CD14-positive monocyte (primary cell): ENCODE results near the gene HCRTR1. TPM values are rescaled to one million over a fixed set of nuclear protein-coding genes. Genes with fewer than 3 reads are reported as not detected.

Experiments used
- DNase-seq, 3 donors: peaks; one replicate each; pipeline ENCODE4 v3.0.0-alpha.2; 2011 to 2022
- H2AFZ ChIP-seq: 2 replicates; pipeline ENCODE4 v1.6.0; 2012; ENCODE audit warnings: mild to moderate bottlenecking, low read depth, low read length, inconsistent platforms; ENCODE audit not compliant: insufficient read depth, poor library complexity, severe bottlenecking
- H3K27ac ChIP-seq, 2 donors: 1 replicate in 1 of 2; 2 replicates in 1 of 2; pipeline ENCODE4 v1.5.1; 2012 to 2013; ENCODE audit warnings: low read length in 2 of 2, control low read depth in 1 of 2, inconsistent platforms in 1 of 2, low read depth in 1 of 2, mild to moderate bottlenecking in 1 of 2
- H3K27me3 ChIP-seq, 2 donors: one replicate each; pipeline versions ENCODE4 v1.6.0 to v1.6.1; 2011 to 2013; ENCODE audit warnings: low read length in 2 of 2; ENCODE audit not compliant: control insufficient read depth in 2 of 2, insufficient read depth in 2 of 2
- H3K36me3 ChIP-seq, 2 donors: replicated peaks in 1 of 2; 1 replicate in 1 of 2; 2 replicates in 1 of 2; pipeline versions ENCODE4 v1.5.1 to v1.6.1; 2012 to 2013; ENCODE audit warnings: low read length in 2 of 2, control low read depth in 1 of 2, inconsistent platforms in 1 of 2, mild to moderate bottlenecking in 1 of 2; ENCODE audit not compliant: insufficient read depth in 2 of 2, control insufficient read depth in 1 of 2
- H3K4me1 ChIP-seq, 2 donors: 1 replicate in 1 of 2; 2 replicates in 1 of 2; pipeline versions ENCODE4 v1.5.1 to v1.6.1; 2012 to 2013; ENCODE audit warnings: low read length in 2 of 2, control low read depth in 1 of 2, inconsistent platforms in 1 of 2, mild to moderate bottlenecking in 1 of 2, moderate library complexity in 1 of 2; ENCODE audit not compliant: insufficient read depth in 2 of 2, control insufficient read depth in 1 of 2
- H3K4me2 ChIP-seq: replicated peaks from 2 replicates; pipeline ENCODE3; 2012; ENCODE audit warnings: low read length, moderate library complexity, mild to moderate bottlenecking; ENCODE audit not compliant: poor library complexity, severe bottlenecking; ENCODE audit errors: extremely low read depth
- H3K4me3 ChIP-seq, 3 experiments: fragments of 200-600 bp in 1 of 3; sonication (generic) in 1 of 3; replicated peaks in 1 of 3; 1 replicate in 2 of 3; 2 replicates in 1 of 3; pipeline ENCODE4 v1.5.1; 2011 to 2013; ENCODE audit warnings: low read length in 3 of 3, mild to moderate bottlenecking in 3 of 3, control low read depth in 2 of 3, low read depth in 2 of 3, inconsistent platforms in 1 of 3, moderate library complexity in 1 of 3
- H3K79me2 ChIP-seq: 2 replicates; pipeline ENCODE4 v1.6.0; 2012; ENCODE audit warnings: mild to moderate bottlenecking, control low read depth, inconsistent platforms, low read length, moderate library complexity; ENCODE audit not compliant: insufficient read depth
- H3K9ac ChIP-seq: 2 replicates; pipeline ENCODE4 v1.6.0; 2017; ENCODE audit warnings: low read length, mild to moderate bottlenecking; ENCODE audit not compliant: insufficient read depth, poor library complexity, severe bottlenecking
- H3K9me3 ChIP-seq, 2 donors: replicated peaks in 1 of 2; 1 replicate in 1 of 2; 2 replicates in 1 of 2; pipeline versions ENCODE4 v1.5.1 to v1.6.1; 2012 to 2013; ENCODE audit warnings: low read length in 2 of 2, control low read depth in 1 of 2; ENCODE audit not compliant: control insufficient read depth in 1 of 2, insufficient read depth in 1 of 2
- H4K20me1 ChIP-seq: 2 replicates; pipeline ENCODE4 v1.6.0; 2012; ENCODE audit warnings: mild to moderate bottlenecking, low read length, control low read depth, moderate library complexity; ENCODE audit not compliant: insufficient read depth
- H3K27ac Mint-ChIP-seq, 7 donors: one replicate each; pipeline ENCODE4 v1.8.0; 2020; ENCODE audit warnings: mild to moderate bottlenecking in 7 of 7, mixed read lengths in 7 of 7, moderate library complexity in 6 of 7, inconsistent platforms in 2 of 7
- H3K27me3 Mint-ChIP-seq, 3 donors: one replicate each; pipeline ENCODE4 v1.8.0; 2021 to 2022; ENCODE audit warnings: low read depth in 3 of 3, mild to moderate bottlenecking in 3 of 3, mixed read lengths in 3 of 3, moderate library complexity in 3 of 3, inconsistent platforms in 1 of 3
- H3K36me3 Mint-ChIP-seq, 2 donors: one replicate each; pipeline ENCODE4 v1.8.0; 2020; ENCODE audit warnings: mixed read lengths in 2 of 2, inconsistent platforms in 1 of 2, mild to moderate bottlenecking in 1 of 2
- H3K4me1 Mint-ChIP-seq: one replicate; pipeline ENCODE4 v1.8.0; 2020; ENCODE audit warnings: mild to moderate bottlenecking, mixed read lengths
- H3K4me3 Mint-ChIP-seq, 2 donors: one replicate each; pipeline ENCODE4 v1.8.0; 2020; ENCODE audit warnings: mild to moderate bottlenecking in 2 of 2, mixed read lengths in 2 of 2, moderate library complexity in 1 of 2
- H3K9me3 Mint-ChIP-seq, 7 donors: one replicate each; pipeline ENCODE4 v1.8.0; 2020 to 2022; ENCODE audit warnings: mixed read lengths in 7 of 7, mild to moderate bottlenecking in 6 of 7, moderate library complexity in 6 of 7, inconsistent platforms in 2 of 7
- WGBS: methylation state at CpG from one replicate; pipeline ENCODE4 v1.1.5; 2013; ENCODE audit warnings: missing lambda C conversion rate; ENCODE audit not compliant: insufficient coverage; 5-methylcytosine and 5-hydroxymethylcytosine counted together
- intact Hi-C, 2 donors: fragments of 100-400 bp; cut with micrococcal nuclease; formaldehyde crosslinking; loops; one replicate each; pipeline versions ENCODE4 v1.15.0 to v1.15.1; 2023
- polyA plus RNA-seq, 3 donors: library from polyadenylated mRNA; depleted of rRNA in 1 of 3; unstranded in 2 of 3; stranded (reverse) in 1 of 3; fragments of 300-500 nt in 2 of 3; fragments of >200 nt in 1 of 3; fragmentation: Illumina TruSeq in 2 of 3; gene quantifications; 1 replicate in 2 of 3; 2 replicates in 1 of 3; pipeline ENCODE4 v1.2.3, GENCODE V29; 2012 to 2021
- TF ChIP-seq, protein P1 (sequence below): fragments of 200-600 bp; IDR thresholded peaks from one replicate; pipeline ENCODE4 v1.8.0; 2022; ENCODE audit warnings: antibody characterized with exemption, mild to moderate bottlenecking

Gene HCRTR1
- polyA plus RNA-seq, 3 donors, result not detected

DNA sequence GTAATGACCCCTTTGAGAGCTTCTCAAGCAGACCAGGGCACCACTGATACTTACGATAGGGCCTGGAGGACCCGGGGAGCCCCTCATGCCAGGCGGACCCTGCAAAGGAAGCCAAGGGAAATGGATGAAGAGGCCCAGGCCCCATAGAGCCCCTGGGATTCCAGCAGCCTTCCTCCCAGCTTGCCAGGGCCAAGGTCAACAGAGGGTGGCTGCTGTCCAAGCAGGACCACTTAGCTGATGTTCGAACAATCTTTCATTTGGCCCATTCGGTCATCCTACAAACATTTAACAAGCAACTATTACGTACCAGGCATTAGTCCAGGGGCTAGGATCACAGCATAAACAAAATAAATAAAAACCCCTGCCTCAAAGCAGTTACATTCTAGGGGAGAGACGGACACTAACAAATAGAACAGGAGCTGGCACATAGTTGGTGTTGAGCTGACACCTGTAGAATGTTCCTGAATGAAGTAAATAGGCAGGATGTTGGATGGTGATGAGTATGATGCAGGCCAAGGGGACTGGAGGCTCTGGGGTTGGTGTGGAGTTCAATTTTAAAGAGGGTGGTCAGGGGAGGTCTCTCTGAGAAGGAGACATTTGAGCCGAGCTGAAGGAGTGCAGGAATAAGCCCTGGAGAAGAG is 54.2 kb downstream of the HCRTR1 start:
- no peak overlapping the region for H3K4me2 ChIP-seq
- no peaks in the 10 kb centered on the region for H3K36me3 ChIP-seq
- DNase-seq, result no peak
- no peak overlapping the region for H3K9ac ChIP-seq
- no peak overlapping the region for H3K4me3 ChIP-seq
- H3K79me2 ChIP-seq, result no peaks in the 10 kb centered on the region
- H3K27ac ChIP-seq, result no peak overlapping the region
- H3K27me3 ChIP-seq, result peaks cover 0 to 21% of the 10 kb centered on the region in 2 donors
- TF ChIP-seq, protein P1, sequence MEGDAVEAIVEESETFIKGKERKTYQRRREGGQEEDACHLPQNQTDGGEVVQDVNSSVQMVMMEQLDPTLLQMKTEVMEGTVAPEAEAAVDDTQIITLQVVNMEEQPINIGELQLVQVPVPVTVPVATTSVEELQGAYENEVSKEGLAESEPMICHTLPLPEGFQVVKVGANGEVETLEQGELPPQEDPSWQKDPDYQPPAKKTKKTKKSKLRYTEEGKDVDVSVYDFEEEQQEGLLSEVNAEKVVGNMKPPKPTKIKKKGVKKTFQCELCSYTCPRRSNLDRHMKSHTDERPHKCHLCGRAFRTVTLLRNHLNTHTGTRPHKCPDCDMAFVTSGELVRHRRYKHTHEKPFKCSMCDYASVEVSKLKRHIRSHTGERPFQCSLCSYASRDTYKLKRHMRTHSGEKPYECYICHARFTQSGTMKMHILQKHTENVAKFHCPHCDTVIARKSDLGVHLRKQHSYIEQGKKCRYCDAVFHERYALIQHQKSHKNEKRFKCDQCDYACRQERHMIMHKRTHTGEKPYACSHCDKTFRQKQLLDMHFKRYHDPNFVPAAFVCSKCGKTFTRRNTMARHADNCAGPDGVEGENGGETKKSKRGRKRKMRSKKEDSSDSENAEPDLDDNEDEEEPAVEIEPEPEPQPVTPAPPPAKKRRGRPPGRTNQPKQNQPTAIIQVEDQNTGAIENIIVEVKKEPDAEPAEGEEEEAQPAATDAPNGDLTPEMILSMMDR, result no peak
- H3K9me3 Mint-ChIP-seq, result peaks cover 0 to 3% (median 0%) of the 10 kb centered on the region in 7 donors
- H3K4me3 Mint-ChIP-seq, result no peak overlapping the region
- no peaks in the 10 kb centered on the region for H3K36me3 Mint-ChIP-seq
- H3K9me3 ChIP-seq, result no peaks in the 10 kb centered on the region
- peaks cover 16 to 35% (median 27%) of the 10 kb centered on the region in 3 donors for H3K27me3 Mint-ChIP-seq
- H3K27ac Mint-ChIP-seq, result peak overlapping the region in 1 of 7 donors; percentile 27
- H3K4me1 ChIP-seq, result peaks cover 9 to 10% of the 10 kb centered on the region in 2 donors
- H4K20me1 ChIP-seq, result no peaks in the 10 kb centered on the region
- H2AFZ ChIP-seq, result no peak overlapping the region
- H3K4me1 Mint-ChIP-seq, result peaks cover 13% of the 10 kb centered on the region
- 96% methylated on average over 7 of the region's 8 CpGs for WGBS
- intact Hi-C loops, result no loop called here

DNA sequence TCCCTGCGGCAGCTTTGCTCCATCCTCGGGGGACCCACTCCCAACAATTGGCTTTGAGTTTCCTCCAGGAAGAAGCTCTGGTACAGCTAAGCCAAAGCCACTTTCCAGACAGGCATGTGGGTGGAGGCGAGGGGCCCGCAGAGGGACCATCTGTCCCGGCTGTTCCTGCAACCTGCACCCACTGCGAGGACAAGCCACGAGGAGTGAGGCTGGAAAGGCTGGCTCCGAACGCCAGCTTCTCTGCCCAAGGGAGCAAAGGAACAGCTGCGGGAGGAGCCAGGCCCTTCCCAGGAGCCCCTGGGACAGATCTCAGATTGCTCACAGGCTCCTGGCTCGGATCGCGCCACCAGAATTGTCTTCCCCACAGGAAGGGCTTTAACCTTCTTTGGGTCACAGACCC is 55.5 kb downstream of the HCRTR1 start:
- TF ChIP-seq, protein P1, result no peak
- peaks cover 16 to 36% (median 28%) of the 10 kb centered on the region in 3 donors for H3K27me3 Mint-ChIP-seq

More for the DNA sequence above, 55.5 kb downstream of the HCRTR1 start:
- H3K36me3 Mint-ChIP-seq, result no peaks in the 10 kb centered on the region
- H3K4me3 Mint-ChIP-seq, result no peak overlapping the region
- H3K4me2 ChIP-seq, result no peak overlapping the region
- DNase-seq, result no peak
- H3K9me3 Mint-ChIP-seq, result peaks cover 0 to 3% (median 0%) of the 10 kb centered on the region in 7 donors
- H4K20me1 ChIP-seq, result no peaks in the 10 kb centered on the region
- H3K4me1 Mint-ChIP-seq, result peaks cover 13% of the 10 kb centered on the region
- H2AFZ ChIP-seq, result no peak overlapping the region
- H3K27me3 ChIP-seq, result peaks cover 0 to 21% of the 10 kb centered on the region in 2 donors
- peaks cover 9 to 10% of the 10 kb centered on the region in 2 donors for H3K4me1 ChIP-seq
- 95% methylated on average over 10 of the region's 13 CpGs for WGBS
- H3K79me2 ChIP-seq, result no peaks in the 10 kb centered on the region
- intact Hi-C loops, result no loop called here
- H3K9me3 ChIP-seq, result no peaks in the 10 kb centered on the region
- H3K27ac ChIP-seq, result no peak overlapping the region
- H3K36me3 ChIP-seq, result no peaks in the 10 kb centered on the region
- H3K27ac Mint-ChIP-seq, result no peak overlapping the region
- no peak overlapping the region for H3K4me3 ChIP-seq
- no peak overlapping the region for H3K9ac ChIP-seq
